GM18517 (cell line): ENCODE results near the gene PLEKHA7.
A peak's percentile ranks its signal among the peaks of the same experiment; 100 is the strongest.
"Not testable (repeated sequence)": the region's sequence is repeated elsewhere in the genome, so short reads cannot be mapped to it uniquely, and the experiment has no call there.

Experiments
- ATAC-seq: cut with Tn5 transposase; IDR thresholded peaks from one replicate; pipeline ENCODE4 v1.9.1; 2021; ENCODE audit warnings: mild to moderate bottlenecking, moderate library complexity; ENCODE audit not compliant: unreplicated experiment

The PLEKHA7 gene

DNA sequence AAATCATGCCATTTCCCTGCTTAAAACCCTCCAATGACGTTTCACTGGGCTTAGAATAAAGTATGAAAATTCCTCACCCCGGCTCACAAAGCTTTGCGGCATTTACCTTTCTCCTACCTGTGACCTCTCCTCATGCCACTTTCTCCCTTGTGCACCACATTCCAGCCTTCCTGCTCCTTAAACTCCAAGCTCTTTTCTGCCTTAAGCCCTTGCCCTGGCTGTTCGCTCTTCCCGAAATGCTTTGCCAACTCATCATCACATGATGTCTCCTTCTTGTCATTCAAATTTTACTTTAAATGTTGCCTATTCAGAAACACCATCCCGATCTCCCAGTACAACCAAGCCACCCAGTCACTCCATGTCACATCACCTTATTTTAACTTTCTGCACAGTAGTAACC, 2.0 kb downstream of the PLEKHA7 start:
- ATAC-seq, result no peak

DNA sequence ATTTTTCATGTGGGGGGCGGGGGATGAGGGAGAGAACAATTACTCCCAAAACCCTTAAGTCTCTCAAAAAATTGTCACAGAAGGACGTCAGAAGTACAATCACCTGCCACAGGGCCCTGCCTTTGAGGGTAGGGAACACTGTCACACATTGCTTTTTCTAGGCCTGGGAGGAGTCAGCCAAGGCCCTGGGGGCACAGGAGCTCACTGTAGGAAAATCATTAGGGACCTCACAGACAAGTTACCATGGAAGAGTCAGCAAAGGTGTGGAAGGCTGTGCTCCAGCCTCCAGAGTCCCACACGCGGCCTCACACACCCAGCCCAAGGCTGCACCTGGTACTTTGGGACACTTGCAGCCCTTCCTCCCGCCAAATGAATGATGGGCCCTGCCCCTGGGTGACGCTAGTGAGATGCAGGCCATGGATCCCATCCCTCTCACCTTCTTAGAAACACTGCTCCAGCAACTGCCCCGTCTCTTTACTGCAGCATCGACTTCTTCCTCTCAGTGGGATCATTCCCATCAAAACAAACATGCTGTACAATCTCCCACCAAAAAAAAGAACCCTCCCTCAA, 3.3 kb downstream of the PLEKHA7 start:
- ATAC-seq, result no peak

- no peak for ATAC-seq
Measured at GRCh38 chr11:17008099-17008498, 6.1 kb downstream of the PLEKHA7 start.

- no peak for ATAC-seq
Measured at GRCh38 chr11:17005646-17006045, 8.6 kb downstream of the PLEKHA7 start.

- ATAC-seq, result no peak
Measured at GRCh38 chr11:17004486-17005148, 9.6 kb downstream of the PLEKHA7 start.

- ATAC-seq, result no peak
Measured at GRCh38 chr11:17003426-17003825, 10.8 kb downstream of the PLEKHA7 start.

DNA sequence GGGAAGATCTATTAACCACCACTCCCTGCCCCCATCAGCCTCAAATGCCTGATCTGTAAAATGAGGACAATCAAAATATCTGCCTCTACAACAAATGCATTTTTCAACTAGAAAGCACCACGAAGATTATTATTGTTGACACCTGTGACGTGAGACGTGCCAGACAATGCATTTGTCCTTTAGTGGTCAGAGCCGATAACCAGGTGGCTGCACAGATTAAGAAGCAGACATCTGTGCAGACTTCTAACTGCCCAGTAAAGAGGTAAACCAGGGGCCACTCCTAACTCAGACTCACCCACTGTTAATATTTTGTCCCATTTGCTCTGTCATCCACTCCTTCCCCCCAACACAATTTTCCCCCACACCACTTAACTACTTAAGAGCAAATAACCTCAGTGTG, 11.7 kb downstream of the PLEKHA7 start:
- no peak for ATAC-seq

DNA sequence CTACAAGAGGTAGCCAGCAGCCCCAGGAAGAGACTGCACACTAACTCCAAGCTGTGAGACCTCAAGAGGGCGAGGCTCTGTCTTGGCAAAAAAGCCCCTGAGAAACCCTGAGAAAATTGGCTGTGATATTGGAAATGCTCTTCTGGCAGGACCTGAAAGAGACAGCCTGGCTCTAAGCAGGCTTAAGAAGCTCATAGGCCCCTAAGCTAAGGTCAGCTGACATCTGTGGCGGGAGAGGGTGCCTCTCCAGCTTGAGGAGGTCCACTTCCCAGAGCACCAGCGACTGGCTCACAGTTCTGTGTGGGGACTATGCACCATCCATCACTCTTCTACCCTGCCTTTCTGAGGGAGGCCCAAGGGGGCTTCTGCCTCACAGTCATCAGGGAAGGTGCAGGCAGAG, 12.4 kb downstream of the PLEKHA7 start:
- ATAC-seq, result no peak

GRCh38 chr11:17000987-17001386, 13.2 kb downstream of the PLEKHA7 start:
- no peak for ATAC-seq

- not testable (repeated sequence) for ATAC-seq
Measured at GRCh38 chr11:17000253-17000652, 14.0 kb downstream of the PLEKHA7 start.

DNA sequence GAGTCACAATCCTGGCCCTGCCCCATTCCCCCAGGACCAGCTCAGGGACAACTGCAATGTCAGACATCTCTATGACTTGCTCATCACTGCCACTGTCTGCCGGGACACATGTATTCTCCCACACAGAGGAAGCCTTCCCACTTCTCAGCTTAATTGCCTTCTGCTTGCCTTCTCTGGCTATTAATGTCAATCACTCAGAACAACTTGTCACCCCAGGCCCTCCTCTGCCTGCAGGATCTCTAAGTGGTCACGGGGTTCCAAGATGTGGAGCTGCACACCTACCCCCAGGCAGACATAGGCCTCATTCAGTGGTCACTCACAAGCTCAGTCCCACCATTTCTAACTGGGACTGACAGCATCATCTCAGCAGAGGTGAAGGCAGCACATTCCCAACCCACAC, 15.1 kb downstream of the PLEKHA7 start:
- no peak for ATAC-seq

- ATAC-seq, result no peak
Measured at GRCh38 chr11:16997624-16998023, 16.6 kb downstream of the PLEKHA7 start.

DNA sequence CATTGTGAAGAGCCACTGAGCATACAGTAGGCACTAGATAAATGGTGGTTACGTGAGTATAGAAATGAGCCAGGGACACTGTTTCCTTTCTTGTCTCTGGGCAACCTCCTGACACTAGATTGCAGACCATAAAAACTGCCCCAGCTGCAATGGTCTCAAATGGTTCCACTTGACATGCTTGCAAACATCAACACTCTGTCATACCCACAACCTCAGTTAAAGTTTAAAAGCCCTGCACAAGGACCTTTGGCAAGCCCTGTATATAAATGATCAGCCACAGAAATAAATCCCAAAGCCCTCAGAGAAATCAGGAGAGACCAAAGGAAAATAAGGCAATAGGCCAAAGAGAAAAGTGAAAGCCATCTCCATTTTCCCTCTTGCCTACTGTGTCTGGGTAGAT, 20.7 kb downstream of the PLEKHA7 start:
- ATAC-seq, result no peak

DNA sequence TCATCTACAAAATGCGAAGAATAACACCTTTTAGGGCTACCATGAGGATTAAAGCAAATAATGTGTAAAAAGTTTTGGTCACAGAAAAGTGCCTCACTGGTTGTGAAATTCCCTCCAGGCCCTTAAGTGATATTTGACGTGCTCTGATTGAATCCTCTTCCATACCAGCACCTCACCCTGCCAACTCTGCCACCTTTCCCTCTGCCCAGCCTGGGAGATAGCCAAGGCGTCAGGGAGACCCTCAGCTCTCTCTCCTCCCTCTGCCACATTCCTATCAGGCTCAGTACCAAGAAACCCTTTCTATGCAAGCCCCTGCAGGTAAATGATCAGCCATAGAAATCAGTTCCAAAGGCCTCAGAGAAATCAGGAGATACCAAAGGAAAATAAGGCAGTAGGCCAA, 21.4 kb downstream of the PLEKHA7 start:
- ATAC-seq, result no peak

- ATAC-seq, result no peak
Measured at GRCh38 chr11:16989554-16989953, 24.7 kb downstream of the PLEKHA7 start.

DNA sequence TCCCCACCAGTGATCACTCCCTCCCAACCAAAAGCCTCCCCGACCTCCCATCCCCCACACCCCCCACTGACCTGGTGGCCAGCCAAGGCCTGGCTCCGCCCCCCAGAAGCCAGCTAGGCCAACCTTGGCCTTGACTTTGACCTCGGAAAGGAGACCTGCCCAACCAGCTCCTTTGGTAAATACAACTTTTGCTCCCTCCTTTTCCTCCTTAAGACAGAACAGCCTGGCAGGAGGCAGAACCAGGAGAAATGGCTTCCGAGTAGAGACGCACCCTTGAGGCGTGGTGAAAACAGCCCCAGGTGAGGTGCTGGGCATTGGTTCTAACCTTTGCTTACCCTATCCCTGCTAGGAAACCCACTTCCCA, 27.0 kb downstream of the PLEKHA7 start:
- no peak for ATAC-seq

- ATAC-seq, result peak; percentile 99
Measured at GRCh38 chr11:16986434-16987204, 27.6 kb downstream of the PLEKHA7 start.

DNA sequence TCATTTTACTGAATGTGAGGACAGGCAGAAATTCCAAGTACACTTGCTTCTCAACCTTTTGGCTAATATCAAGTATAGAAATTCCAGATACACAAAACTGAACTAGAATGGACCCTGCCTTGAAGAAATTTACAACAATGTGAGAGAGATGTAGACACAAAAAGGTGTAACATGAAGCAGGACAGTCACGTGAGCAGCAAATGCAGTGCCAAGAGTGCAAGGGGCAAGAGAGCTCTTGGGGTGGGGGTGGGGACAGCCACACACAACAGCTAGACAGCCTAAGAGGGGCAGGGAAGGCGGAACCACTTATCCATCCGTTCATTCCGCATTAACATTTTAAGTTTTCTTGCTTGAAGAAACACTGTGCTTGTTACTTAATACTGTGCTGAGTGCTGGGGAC, 28.9 kb downstream of the PLEKHA7 start:
- ATAC-seq, result no peak

DNA sequence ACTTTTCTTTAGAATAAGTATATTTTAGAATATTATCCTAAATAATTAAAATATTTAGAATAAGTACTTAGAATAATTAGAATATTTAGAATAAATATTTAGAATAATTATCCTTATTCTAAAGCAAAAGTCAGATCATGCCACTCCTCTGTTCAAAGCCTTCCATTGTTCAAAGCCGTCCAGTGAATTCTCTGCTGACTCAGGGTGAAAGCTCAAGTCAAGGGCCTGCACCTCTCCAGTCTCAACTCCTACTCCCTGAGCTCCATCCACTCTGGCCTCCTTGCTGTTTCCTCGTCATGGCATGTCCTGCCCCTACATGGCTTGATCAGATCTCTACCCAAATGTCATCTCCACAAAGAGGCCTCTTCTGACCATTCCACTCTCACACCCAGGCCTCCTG, 30.0 kb downstream of the PLEKHA7 start:
- ATAC-seq, result no peak

DNA sequence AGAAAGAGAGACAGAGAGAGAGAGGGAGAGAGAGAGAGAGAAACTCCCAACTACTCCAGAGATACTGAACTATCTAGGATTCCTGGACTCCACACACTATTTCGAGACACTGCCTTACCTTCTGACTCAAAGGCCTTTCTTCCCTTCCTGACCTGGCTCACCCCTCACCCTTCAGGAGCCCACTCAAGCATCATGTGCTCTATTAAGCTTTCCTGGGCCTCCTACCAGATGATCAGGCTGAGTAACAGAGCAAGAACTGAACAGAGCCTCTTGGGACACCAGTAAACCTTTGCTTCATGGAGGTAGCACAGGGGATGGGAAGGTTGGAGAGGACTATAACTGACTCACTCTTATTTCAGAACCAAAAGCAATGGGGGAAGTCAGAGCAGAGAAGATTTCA, 31.4 kb downstream of the PLEKHA7 start:
- ATAC-seq, result no peak

GRCh38 chr11:16982256-16982671, 31.9 kb downstream of the PLEKHA7 start:
- ATAC-seq, result no peak

GRCh38 chr11:16981651-16982194, 32.5 kb downstream of the PLEKHA7 start:
- no peak for ATAC-seq
